Osteocyte (in vitro differentiated cells): Measurements from ENCODE around the gene TRIM32. TPM values are rescaled to one million over a fixed set of nuclear protein-coding genes. Genes with fewer than 3 reads are reported as not detected.

Experiments used
- DNase-seq: peaks from one replicate; pipeline ENCODE4 v3.0.0; 2021; ENCODE audit warnings: mixed read lengths; ENCODE audit not compliant: unreplicated experiment; ENCODE audit errors: extremely low spot score
- H3K27ac Mint-ChIP-seq: one replicate; pipeline ENCODE4 v1.8.0; 2021; ENCODE audit warnings: mild to moderate bottlenecking, mixed read lengths; ENCODE audit not compliant: unreplicated experiment
- H3K27me3 Mint-ChIP-seq: one replicate; pipeline ENCODE4 v1.8.0; 2021; ENCODE audit warnings: mixed read lengths; ENCODE audit not compliant: unreplicated experiment
- H3K36me3 Mint-ChIP-seq: one replicate; pipeline ENCODE4 v1.8.0; 2021; ENCODE audit warnings: mixed read lengths; ENCODE audit not compliant: unreplicated experiment
- H3K4me1 Mint-ChIP-seq: one replicate; pipeline ENCODE4 v1.8.0; 2021; ENCODE audit warnings: mixed read lengths; ENCODE audit not compliant: unreplicated experiment
- H3K4me3 Mint-ChIP-seq: one replicate; pipeline ENCODE4 v1.8.0; 2021; ENCODE audit warnings: mild to moderate bottlenecking, moderate library complexity, mixed read lengths; ENCODE audit not compliant: unreplicated experiment
- H3K9me3 Mint-ChIP-seq: one replicate; pipeline ENCODE4 v1.8.0; 2021; ENCODE audit warnings: mixed read lengths; ENCODE audit not compliant: unreplicated experiment
- CTCF ChIP-seq: fragments of 200-600 bp; sonication (generic); IDR thresholded peaks from 2 replicates; pipeline ENCODE4 v1.5.0; 2021; ENCODE audit warnings: antibody characterized with exemption, mild to moderate bottlenecking, moderate library complexity
- total RNA-seq: library from RNA; stranded (reverse); gene quantifications from 2 replicates; pipeline ENCODE4 v1.2.1, GENCODE V29; 2021

Gene TRIM32
- total RNA-seq, 1 donor from 2014 or later = 38.9 TPM

- Mint-ChIP-seq H3K27ac (no peak overlapping the region), H3K4me3 (no peak overlapping the region), H3K36me3 (no peaks in the 10 kb centered on the region), H3K4me1 (peaks cover 17% of the 10 kb centered on the region), H3K27me3 (no peaks in the 10 kb centered on the region), H3K9me3 (no peaks in the 10 kb centered on the region)
- no peak for DNase-seq
- no peak for TF ChIP-seq CTCF
These were observed 42.9 kb upstream of the TRIM32 start for GRCh38 chr9:116644091-116644688.

- TF ChIP-seq CTCF = peak; percentile 78
- no peak overlapping the region for H3K27ac Mint-ChIP-seq
- no peaks in the 10 kb centered on the region for H3K9me3 Mint-ChIP-seq
- no peaks in the 10 kb centered on the region for H3K36me3 Mint-ChIP-seq
- H3K4me1 Mint-ChIP-seq = peaks cover 17% of the 10 kb centered on the region
- H3K4me3 Mint-ChIP-seq = no peak overlapping the region
- DNase-seq = no peak
- H3K27me3 Mint-ChIP-seq = no peaks in the 10 kb centered on the region
These were observed 40.2 kb upstream of the TRIM32 start for GRCh38 chr9:116646661-116647514.

- no peak overlapping the region for H3K4me3 Mint-ChIP-seq
- DNase-seq = no peak
- H3K36me3 Mint-ChIP-seq = no peaks in the 10 kb centered on the region
- no peaks in the 10 kb centered on the region for H3K27me3 Mint-ChIP-seq
- no peak overlapping the region for H3K27ac Mint-ChIP-seq
- no peaks in the 10 kb centered on the region for H3K9me3 Mint-ChIP-seq
- TF ChIP-seq CTCF = peak; percentile 3
- peaks cover 17% of the 10 kb centered on the region for H3K4me1 Mint-ChIP-seq
These were observed 39.6 kb upstream of the TRIM32 start for GRCh38 chr9:116647515-116647809.

DNA sequence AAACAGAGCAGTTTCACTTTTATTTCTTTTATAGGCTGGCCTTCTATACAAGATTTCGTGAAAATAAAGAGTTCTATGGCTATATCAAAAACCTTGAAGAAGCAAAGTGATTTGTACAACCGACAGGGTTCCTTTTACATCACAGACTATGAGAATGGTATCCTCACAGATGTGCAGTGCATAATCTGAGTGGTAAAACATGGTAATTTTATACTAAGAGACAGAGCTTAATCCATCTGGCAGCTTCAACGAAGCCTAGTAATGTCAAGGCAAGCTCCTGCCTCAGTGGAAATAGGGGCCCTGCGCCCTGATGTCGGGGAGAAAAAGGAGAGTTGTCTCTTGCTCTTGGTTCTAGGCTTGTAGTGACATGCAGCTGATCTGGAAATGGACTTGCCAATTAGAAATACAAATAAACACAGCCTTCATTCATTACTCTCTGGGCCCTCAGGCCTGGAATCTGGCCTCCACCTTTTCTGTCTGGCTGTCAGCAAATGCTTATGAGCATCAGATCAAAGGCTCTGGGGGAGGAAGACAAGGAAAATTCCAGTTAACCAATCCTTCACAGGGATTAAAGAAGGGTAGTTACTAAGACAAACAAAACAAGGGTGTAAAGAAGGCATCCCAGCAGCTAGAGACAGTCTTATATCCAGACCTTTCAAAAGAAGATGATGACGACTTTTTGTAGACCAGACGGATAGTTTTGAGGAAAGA, 33.6 kb upstream of the TRIM32 start:
- Mint-ChIP-seq H3K27ac (no peak overlapping the region), H3K9me3 (no peaks in the 10 kb centered on the region), H3K4me3 (no peak overlapping the region), H3K36me3 (no peaks in the 10 kb centered on the region), H3K27me3 (no peaks in the 10 kb centered on the region), H3K4me1 (no peaks in the 10 kb centered on the region)
- no peak for DNase-seq
- TF ChIP-seq CTCF = no peak

DNA sequence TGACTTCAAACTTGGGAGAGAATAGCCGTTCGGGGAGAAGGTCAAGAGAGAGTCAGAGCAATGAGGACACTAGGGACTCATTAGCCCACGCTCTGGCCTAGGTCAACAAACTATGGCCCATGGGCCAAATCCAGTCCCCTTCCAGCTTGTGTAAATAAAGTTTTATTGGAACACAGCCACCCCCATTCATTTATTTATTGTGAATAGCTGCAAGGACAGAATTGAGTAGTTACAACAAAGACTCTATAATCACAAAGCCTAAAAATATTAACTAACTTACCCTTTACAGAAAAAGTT, 33.1 kb upstream of the TRIM32 start:
- H3K4me1 Mint-ChIP-seq = no peaks in the 10 kb centered on the region
- H3K4me3 Mint-ChIP-seq = no peak overlapping the region
- no peaks in the 10 kb centered on the region for H3K27me3 Mint-ChIP-seq
- no peak overlapping the region for H3K27ac Mint-ChIP-seq
- no peak for DNase-seq
- TF ChIP-seq CTCF = no peak
- H3K9me3 Mint-ChIP-seq = no peaks in the 10 kb centered on the region
- no peaks in the 10 kb centered on the region for H3K36me3 Mint-ChIP-seq
